Mesodermal cell (in vitro differentiated cells): ENCODE measurements around the gene SEC14L2.

Experiments used
- H3K27ac ChIP-seq: 2 replicates; pipeline ENCODE4 v1.7.0; 2013; ENCODE audit warnings: mild to moderate bottlenecking, low read depth, low read length, moderate library complexity; ENCODE audit not compliant: severe bottlenecking
- H3K36me3 ChIP-seq: 2 replicates; pipeline ENCODE4 v1.7.1; 2013; ENCODE audit warnings: mild to moderate bottlenecking, low read length, moderate library complexity; ENCODE audit not compliant: control insufficient read depth, insufficient read depth
- H3K4me1 ChIP-seq: one replicate; pipeline ENCODE4 v1.7.1; 2013; ENCODE audit warnings: mild to moderate bottlenecking, low read length; ENCODE audit not compliant: insufficient read depth, control insufficient read depth, poor library complexity, severe bottlenecking
- H3K4me3 ChIP-seq: 2 replicates; pipeline ENCODE4 v1.7.0; 2013; ENCODE audit warnings: low read length, control low read depth, mild to moderate bottlenecking; ENCODE audit not compliant: insufficient read depth, poor library complexity, severe bottlenecking; ENCODE audit errors: extremely low read depth
- H3K9me3 ChIP-seq: 2 replicates; pipeline ENCODE4 v1.7.1; 2013; ENCODE audit warnings: mild to moderate bottlenecking, low read length, moderate library complexity; ENCODE audit not compliant: control insufficient read depth
- WGBS, 2 experiments: methylation state at CpG; one replicate each; pipeline ENCODE4 v1.1.5; 2013; ENCODE audit warnings: missing lambda C conversion rate in 2 of 2; ENCODE audit not compliant: insufficient coverage in 2 of 2; 5-methylcytosine and 5-hydroxymethylcytosine counted together

Gene SEC14L2

GRCh38 chr22:30406400-30406799, 9.6 kb downstream of the SEC14L2 start:
- no peak overlapping the region for H3K4me3 ChIP-seq
- H3K9me3 ChIP-seq, result no peaks in the 10 kb centered on the region
- peaks cover 22% of the 10 kb centered on the region for H3K4me1 ChIP-seq
- 90 to 94% methylated on average over 6 of the region's 6 CpGs for whole genome bisulfite sequencing, 2 experiments
- H3K36me3 ChIP-seq, result peaks cover 64% of the 10 kb centered on the region
- no peak overlapping the region for H3K27ac ChIP-seq

- WGBS, 2 experiments, result 85 to 91% methylated on average over 12 to 13 of the region's 13 CpGs
- Histone ChIP-seq H3K9me3 (no peaks in the 10 kb centered on the region), H3K4me1 (peaks cover 11% of the 10 kb centered on the region), H3K36me3 (peaks cover 68% of the 10 kb centered on the region), H3K27ac (peak overlapping the region; percentile 83), H3K4me3 (no peak overlapping the region)
Measured at GRCh38 chr22:30408388-30409102, 11.7 kb downstream of the SEC14L2 start.

DNA sequence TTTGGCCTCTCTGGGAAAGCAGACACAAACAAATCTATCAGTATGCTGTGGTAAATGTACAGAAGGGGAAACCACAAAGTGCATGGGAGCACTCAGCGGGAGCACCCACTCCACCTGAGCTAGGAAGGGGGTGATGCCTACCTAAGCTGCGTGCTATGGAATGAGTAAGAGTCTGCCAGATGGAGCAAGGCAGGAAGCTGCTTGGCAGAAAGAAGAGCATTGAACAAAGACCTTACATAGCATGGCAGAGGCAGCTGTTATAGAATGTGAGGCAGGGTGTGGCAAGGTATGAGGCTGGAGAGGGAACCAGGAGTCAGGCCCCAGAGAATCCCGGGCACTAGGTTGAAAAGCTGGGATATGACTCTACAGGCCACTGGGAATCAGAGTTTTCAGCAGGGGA, 15.0 kb downstream of the SEC14L2 start:
- 95 to 100% methylated on average over 1 to 3 of the region's 3 CpGs for WGBS, 2 experiments
- H3K36me3 ChIP-seq, result peaks cover 82% of the 10 kb centered on the region
- H3K4me1 ChIP-seq, result peaks cover 11% of the 10 kb centered on the region
- no peak overlapping the region for H3K27ac ChIP-seq
- no peak overlapping the region for H3K4me3 ChIP-seq
- H3K9me3 ChIP-seq, result no peaks in the 10 kb centered on the region

GRCh38 chr22:30413001-30413400, 16.2 kb downstream of the SEC14L2 start:
- Histone ChIP-seq H3K4me1 (peaks cover 11% of the 10 kb centered on the region), H3K36me3 (peaks cover 81% of the 10 kb centered on the region), H3K4me3 (no peak overlapping the region), H3K9me3 (no peaks in the 10 kb centered on the region), H3K27ac (no peak overlapping the region)
- WGBS, 2 experiments, result 91 to 93% methylated on average over 4 of the region's 4 CpGs

DNA sequence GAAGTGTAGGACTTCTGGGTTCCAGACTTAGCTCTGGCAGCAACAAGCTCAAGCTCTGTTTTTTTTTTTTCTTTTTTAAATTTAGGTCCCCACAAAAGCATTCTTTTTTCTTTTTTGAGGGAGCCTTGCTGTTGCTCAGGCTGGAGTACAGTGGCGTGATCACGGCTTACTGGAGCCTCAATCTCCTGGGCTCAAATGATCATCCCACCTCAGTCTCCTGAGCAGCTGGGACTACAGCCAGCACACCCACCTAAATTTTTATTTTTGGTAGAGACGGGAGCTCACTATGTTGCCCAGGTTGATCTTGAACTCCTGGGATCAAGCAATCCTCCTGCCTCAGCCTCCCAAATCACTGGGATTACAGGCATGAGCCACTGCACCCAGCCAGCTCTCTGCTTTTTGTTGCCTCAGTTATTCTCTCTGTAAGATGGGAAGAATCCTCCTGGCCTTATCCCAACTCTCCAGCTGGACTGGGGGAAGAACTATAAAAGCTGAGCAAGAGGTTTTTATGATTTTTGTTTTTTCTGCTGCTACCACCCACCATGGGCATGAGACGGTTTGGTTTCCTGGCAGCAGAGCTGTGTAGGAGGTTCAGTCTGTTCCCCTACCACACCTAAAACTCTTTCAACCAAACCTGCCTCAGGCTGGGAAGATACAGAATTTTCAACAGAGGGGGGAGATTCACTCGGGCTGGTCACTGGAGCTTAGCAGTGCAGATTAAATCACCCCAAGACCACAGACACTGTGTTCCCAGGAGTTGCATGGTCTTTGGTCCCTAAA, 17.1 kb downstream of the SEC14L2 start:
- WGBS, 2 experiments, result 95 to 100% methylated on average over 1 to 4 of the region's 5 CpGs
- no peaks in the 10 kb centered on the region for H3K9me3 ChIP-seq
- no peak overlapping the region for H3K4me3 ChIP-seq
- H3K27ac ChIP-seq, result no peak overlapping the region
- peaks cover 11% of the 10 kb centered on the region for H3K4me1 ChIP-seq
- peaks cover 84% of the 10 kb centered on the region for H3K36me3 ChIP-seq

GRCh38 chr22:30414525-30415047, 17.8 kb downstream of the SEC14L2 start:
- WGBS, 2 experiments, result 96 to 97% methylated on average over 3 to 4 of the region's 4 CpGs
- no peak overlapping the region for H3K27ac ChIP-seq
- H3K9me3 ChIP-seq, result no peaks in the 10 kb centered on the region
- peaks cover 90% of the 10 kb centered on the region for H3K36me3 ChIP-seq
- H3K4me3 ChIP-seq, result no peak overlapping the region
- peaks cover 4% of the 10 kb centered on the region for H3K4me1 ChIP-seq

DNA sequence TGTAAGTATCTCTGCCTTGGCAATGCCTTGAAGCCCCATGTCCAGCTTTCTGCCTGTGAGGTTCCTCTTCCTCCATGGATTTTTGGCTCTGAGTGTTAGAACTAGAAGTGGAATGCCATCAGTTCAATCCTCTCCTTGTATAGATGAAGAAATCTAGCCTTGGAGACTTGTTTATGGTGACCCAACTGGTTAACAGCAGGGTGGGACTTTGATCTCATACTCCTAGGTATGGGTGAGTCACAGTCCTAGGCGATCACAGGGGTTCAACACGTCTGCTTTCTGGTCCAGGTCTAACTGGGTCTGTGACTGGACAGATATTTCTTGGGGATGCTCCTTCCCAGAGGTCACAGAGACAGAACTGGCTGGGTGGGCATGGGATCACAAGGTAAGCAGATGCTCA, 19.6 kb downstream of the SEC14L2 start:
- WGBS, 2 experiments, result 94% methylated on average over 2 of the region's 2 CpGs; no CpG with 5 or more reads in 1 of the 2 experiments
- Histone ChIP-seq H3K9me3 (no peaks in the 10 kb centered on the region), H3K4me1 (peaks cover 17% of the 10 kb centered on the region), H3K4me3 (no peak overlapping the region), H3K36me3 (peaks cover 76% of the 10 kb centered on the region), H3K27ac (no peak overlapping the region)

DNA sequence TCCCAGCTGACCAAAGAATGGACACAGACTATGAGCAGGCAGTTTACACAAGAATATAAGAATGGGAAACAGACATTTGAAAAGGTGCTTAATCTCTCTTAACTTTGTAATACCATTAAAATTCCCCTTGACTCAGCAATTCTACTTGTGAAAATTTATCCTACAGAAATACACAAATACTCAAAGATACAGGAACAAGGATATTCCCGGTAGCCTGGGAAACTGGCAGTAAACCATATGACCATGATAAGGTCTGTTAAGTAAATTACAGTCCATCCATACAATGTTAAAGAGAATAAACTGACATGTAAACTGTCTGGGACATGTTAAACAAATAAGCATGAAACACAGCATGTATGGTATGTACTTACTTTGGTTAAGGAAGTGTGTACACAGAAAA, 20.0 kb downstream of the SEC14L2 start:
- Histone ChIP-seq H3K36me3 (peaks cover 73% of the 10 kb centered on the region), H3K9me3 (no peaks in the 10 kb centered on the region), H3K4me1 (peaks cover 20% of the 10 kb centered on the region), H3K27ac (no peak overlapping the region), H3K4me3 (no peak overlapping the region)
- no CpG with 5 or more reads among the region's 1 CpG for WGBS, 2 experiments

DNA sequence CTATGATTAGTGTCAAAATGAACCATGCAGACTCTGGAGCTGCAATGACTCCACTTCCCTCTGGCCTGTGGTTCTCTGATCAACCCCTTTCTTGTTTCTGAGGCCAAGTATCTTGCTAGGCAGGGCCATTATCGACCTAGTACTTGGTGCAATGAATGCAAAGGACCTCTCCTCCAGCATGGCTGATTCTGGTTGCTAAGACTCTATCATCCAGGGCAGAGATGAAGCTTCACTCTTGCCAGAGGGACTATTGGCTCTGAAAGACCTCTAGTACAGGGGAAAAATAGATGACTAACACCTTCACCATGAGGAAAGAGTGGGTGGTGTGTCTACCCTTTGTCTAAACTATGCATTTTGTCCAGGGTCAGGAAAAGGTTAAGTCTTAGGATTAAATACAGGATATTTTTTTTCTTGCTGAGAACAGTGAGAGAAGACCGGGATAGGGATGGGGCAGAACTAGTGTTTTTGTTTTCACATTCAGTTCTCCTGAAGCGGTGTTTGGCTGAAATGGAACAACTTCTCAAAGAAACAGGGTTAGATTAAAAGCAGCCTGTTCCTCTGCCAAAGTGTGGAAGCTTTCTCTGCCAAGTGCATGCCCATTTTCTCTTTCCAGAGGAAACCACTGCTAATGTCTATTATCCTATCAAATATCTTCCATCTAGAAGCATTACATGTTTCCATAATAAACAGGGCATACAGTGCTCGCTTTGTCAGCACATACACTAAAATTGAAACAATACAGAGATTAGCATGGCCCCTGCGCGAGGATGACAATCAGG, 23.7 kb downstream of the SEC14L2 start:
- Histone ChIP-seq H3K36me3 (peaks cover 40% of the 10 kb centered on the region), H3K4me3 (no peak overlapping the region), H3K27ac (peak overlapping the region; percentile 95), H3K9me3 (no peaks in the 10 kb centered on the region), H3K4me1 (peaks cover 32% of the 10 kb centered on the region)
- 82 to 91% methylated on average over 4 of the region's 6 CpGs for WGBS, 2 experiments

DNA sequence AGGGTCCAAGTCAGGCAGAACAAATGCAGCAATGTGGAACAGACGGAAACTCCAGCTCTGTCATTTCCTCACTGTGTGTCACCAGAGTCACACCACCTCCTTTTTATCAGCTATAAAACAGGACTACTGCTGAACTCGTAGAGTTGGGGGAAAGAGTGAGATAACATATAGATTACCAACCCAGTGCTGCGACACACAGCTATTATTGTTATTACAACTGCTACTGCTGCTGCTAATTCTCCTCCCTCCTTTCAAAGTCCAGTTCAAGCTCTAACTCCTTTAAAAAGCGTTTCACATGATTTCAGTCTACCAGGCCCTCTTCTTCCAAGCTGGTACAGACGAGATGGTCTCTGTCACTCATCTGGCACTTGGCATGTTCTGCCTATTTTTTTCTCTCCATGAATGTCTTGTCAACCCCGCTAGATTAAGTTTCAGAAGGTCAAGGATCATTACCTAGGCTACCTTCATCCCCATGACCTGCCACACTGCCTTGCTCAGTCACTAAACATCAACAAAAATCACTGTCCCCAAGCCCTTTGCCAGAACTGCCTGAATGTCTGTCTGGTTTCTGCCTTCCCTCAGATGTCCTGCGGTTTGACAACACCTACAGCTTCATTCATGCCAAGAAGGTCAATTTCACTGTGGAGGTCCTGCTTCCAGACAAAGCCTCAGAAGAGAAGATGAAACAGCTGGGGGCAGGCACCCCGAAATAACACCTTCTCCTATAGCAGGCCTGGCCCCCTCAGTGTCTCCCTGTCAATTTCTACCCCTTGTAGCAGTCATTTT, 25.1 kb downstream of the SEC14L2 start:
- Histone ChIP-seq H3K4me1 (peaks cover 32% of the 10 kb centered on the region), H3K9me3 (no peaks in the 10 kb centered on the region), H3K4me3 (peak overlapping the region; percentile 61), H3K27ac (peak overlapping the region; percentile 95), H3K36me3 (peaks cover 27% of the 10 kb centered on the region)
- 74% methylated on average over 6 of the region's 8 CpGs for WGBS, 2 experiments
